Dendritic cell treated with granulocyte-macrophage colony-stimulating factor and Interleukin-4, amounts not matched to agents 40 ng/mL and 50 ng/mL, for 4 days (primary cell): ENCODE data around the gene CCDC126.

ENCODE experiments used
- H3K27ac Mint-ChIP-seq: one replicate; pipeline ENCODE4 v1.8.0; 2022; ENCODE audit warnings: mild to moderate bottlenecking, mixed read lengths
- H3K27me3 Mint-ChIP-seq: one replicate; pipeline ENCODE4 v1.8.0; 2022; ENCODE audit warnings: mild to moderate bottlenecking, mixed read lengths
- H3K36me3 Mint-ChIP-seq: one replicate; pipeline ENCODE4 v1.8.0; 2022; ENCODE audit warnings: low read depth, mixed read lengths
- H3K4me1 Mint-ChIP-seq: one replicate; pipeline ENCODE4 v1.8.0; 2022; ENCODE audit warnings: low read depth, mixed read lengths
- H3K4me3 Mint-ChIP-seq: one replicate; pipeline ENCODE4 v1.8.0; 2022; ENCODE audit warnings: mild to moderate bottlenecking, moderate library complexity, mixed read lengths
- H3K9me3 Mint-ChIP-seq: one replicate; pipeline ENCODE4 v1.8.0; 2022; ENCODE audit warnings: mixed read lengths
- intact Hi-C: fragments of 100-400 bp; cut with micrococcal nuclease; formaldehyde crosslinking; loops from one replicate; pipeline ENCODE4 v1.15.0; 2022

Gene CCDC126

GRCh38 chr7:23693224-23693623, 96.0 kb downstream of the CCDC126 start:
- peaks cover 8% of the 10 kb centered on the region for H3K4me1 Mint-ChIP-seq
- H3K27me3 Mint-ChIP-seq: no peaks in the 10 kb centered on the region
- peaks cover 41% of the 10 kb centered on the region for H3K36me3 Mint-ChIP-seq
- intact Hi-C loops: no loop called here
- H3K9me3 Mint-ChIP-seq: no peaks in the 10 kb centered on the region
- H3K27ac Mint-ChIP-seq: no peak overlapping the region
- H3K4me3 Mint-ChIP-seq: no peak overlapping the region
